Endodermal cell (in vitro differentiated cells): ENCODE results near the gene RASAL2. TPM values are rescaled to one million over a fixed set of nuclear protein-coding genes. Genes with fewer than 3 reads are reported as not detected.

Experiments
- DNase-seq: peaks from one replicate; pipeline ENCODE4 v3.0.0-alpha.2; 2017
- H3K27ac ChIP-seq: 2 replicates; pipeline ENCODE4 v1.5.1; 2013; ENCODE audit warnings: mild to moderate bottlenecking, low read depth, low read length, moderate library complexity
- H3K27me3 ChIP-seq: 2 replicates; pipeline ENCODE4 v1.6.1; 2013; ENCODE audit warnings: mild to moderate bottlenecking, low read length, moderate library complexity; ENCODE audit not compliant: insufficient read depth, control insufficient read depth, poor library complexity, severe bottlenecking
- H3K36me3 ChIP-seq: 2 replicates; pipeline ENCODE4 v1.7.0; 2013; ENCODE audit warnings: mild to moderate bottlenecking, low read length, moderate library complexity; ENCODE audit not compliant: control insufficient read depth, insufficient read depth
- H3K4me1 ChIP-seq: one replicate; pipeline ENCODE4 v1.7.0; 2013; ENCODE audit warnings: low read length; ENCODE audit not compliant: control insufficient read depth, insufficient read depth
- H3K4me3 ChIP-seq: 2 replicates; pipeline ENCODE4 v1.5.1; 2013; ENCODE audit warnings: mild to moderate bottlenecking, low read length, moderate library complexity
- H3K9ac ChIP-seq: 2 replicates; pipeline ENCODE4 v1.6.1; 2013; ENCODE audit warnings: mild to moderate bottlenecking, low read length, moderate library complexity; ENCODE audit not compliant: poor library complexity, severe bottlenecking; ENCODE audit errors: extremely low read depth
- H3K9me3 ChIP-seq: 2 replicates; pipeline ENCODE4 v1.6.1; 2013; ENCODE audit warnings: mild to moderate bottlenecking, low read length, moderate library complexity; ENCODE audit not compliant: control insufficient read depth
- H3K27ac Mint-ChIP-seq: 2 replicates; pipeline ENCODE4 v1.8.0; 2020; ENCODE audit warnings: mixed read lengths
- H3K27me3 Mint-ChIP-seq: 2 replicates; pipeline ENCODE4 v1.8.0; 2021; ENCODE audit warnings: mild to moderate bottlenecking, mixed read lengths; ENCODE audit not compliant: insufficient read depth
- H3K36me3 Mint-ChIP-seq: 2 replicates; pipeline ENCODE4 v1.8.0; 2020; ENCODE audit warnings: low read depth, mixed read lengths
- H3K4me1 Mint-ChIP-seq: 2 replicates; pipeline ENCODE4 v1.8.0; 2020; ENCODE audit warnings: mixed read lengths
- H3K4me3 Mint-ChIP-seq: 2 replicates; pipeline ENCODE4 v1.8.0; 2020; ENCODE audit warnings: mild to moderate bottlenecking, moderate library complexity, mixed read lengths
- H3K9me3 Mint-ChIP-seq: 2 replicates; pipeline ENCODE4 v1.8.0; 2020; ENCODE audit warnings: mild to moderate bottlenecking, mixed read lengths
- whole genome bisulfite sequencing, 2 experiments: methylation state at CpG; one replicate each; pipeline versions ENCODE4 v1.1.5 to v1.1.7; 2013; ENCODE audit warnings: missing lambda C conversion rate in 2 of 2, mixed read lengths in 1 of 2; ENCODE audit not compliant: insufficient coverage in 1 of 2, insufficient read length in 1 of 2; 5-methylcytosine and 5-hydroxymethylcytosine counted together
- total RNA-seq, 2 donors: library from RNA; stranded (reverse); fragmentation: NEBNext Ultra II Directional in 1 of 2; extraction: Animal tissue kit (Norgen Biotek cat#: 25700) in 1 of 2; gene quantifications; 2 replicates in 1 of 2; 3 replicates in 1 of 2; pipeline ENCODE4 v1.2.1, GENCODE V29; 2021
- TF ChIP-seq, protein P1 (sequence below): fragments of 200-600 bp; sonication (generic); conservative IDR thresholded peaks from 2 replicates; pipeline ENCODE4 v1.5.0; 2021; ENCODE audit warnings: antibody characterized with exemption, mild to moderate bottlenecking

Gene RASAL2
- total RNA-seq, 2 donors from 2014 or later, result 21.8 to 22.1 TPM

DNA sequence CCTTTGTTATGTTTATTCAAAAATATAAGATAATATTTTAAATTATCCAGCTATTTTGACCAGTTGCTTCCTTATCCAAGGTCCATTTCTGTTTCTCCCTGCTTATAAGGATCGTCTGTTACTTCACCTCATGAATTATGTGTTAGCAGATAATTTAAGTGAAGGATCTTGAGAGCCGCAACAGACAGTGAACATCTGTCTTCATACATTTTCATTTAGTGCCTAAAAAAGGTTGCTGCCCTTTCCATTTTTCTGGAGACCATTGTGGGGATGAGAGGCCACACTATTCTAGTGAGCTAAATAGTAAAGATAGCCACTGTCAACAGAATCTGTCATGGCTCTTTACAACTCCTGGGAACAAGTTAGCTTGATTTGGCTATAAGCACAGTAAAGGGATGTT is 248.8 kb downstream of the RASAL2 start:
- Mint-ChIP-seq H3K27me3 (no peaks in the 10 kb centered on the region), H3K27ac (peak overlapping the region; percentile 79), H3K4me3 (no peak overlapping the region), H3K36me3 (no peaks in the 10 kb centered on the region), H3K9me3 (no peaks in the 10 kb centered on the region), H3K4me1 (peaks cover 46% of the 10 kb centered on the region)
- Histone ChIP-seq H3K27ac (peak overlapping the region; percentile 75), H3K4me1 (peaks cover 9% of the 10 kb centered on the region), H3K4me3 (peak overlapping the region; percentile 29), H3K9me3 (peaks cover 1% of the 10 kb centered on the region), H3K9ac (no peak overlapping the region), H3K36me3 (no peaks in the 10 kb centered on the region), H3K27me3 (no peaks in the 10 kb centered on the region)
- DNase-seq, result no peak
- WGBS, 2 experiments, result 33 to 93% methylated on average over 1 to 2 of the region's 2 CpGs
- TF ChIP-seq, protein P1, sequence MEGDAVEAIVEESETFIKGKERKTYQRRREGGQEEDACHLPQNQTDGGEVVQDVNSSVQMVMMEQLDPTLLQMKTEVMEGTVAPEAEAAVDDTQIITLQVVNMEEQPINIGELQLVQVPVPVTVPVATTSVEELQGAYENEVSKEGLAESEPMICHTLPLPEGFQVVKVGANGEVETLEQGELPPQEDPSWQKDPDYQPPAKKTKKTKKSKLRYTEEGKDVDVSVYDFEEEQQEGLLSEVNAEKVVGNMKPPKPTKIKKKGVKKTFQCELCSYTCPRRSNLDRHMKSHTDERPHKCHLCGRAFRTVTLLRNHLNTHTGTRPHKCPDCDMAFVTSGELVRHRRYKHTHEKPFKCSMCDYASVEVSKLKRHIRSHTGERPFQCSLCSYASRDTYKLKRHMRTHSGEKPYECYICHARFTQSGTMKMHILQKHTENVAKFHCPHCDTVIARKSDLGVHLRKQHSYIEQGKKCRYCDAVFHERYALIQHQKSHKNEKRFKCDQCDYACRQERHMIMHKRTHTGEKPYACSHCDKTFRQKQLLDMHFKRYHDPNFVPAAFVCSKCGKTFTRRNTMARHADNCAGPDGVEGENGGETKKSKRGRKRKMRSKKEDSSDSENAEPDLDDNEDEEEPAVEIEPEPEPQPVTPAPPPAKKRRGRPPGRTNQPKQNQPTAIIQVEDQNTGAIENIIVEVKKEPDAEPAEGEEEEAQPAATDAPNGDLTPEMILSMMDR, result no peak

DNA sequence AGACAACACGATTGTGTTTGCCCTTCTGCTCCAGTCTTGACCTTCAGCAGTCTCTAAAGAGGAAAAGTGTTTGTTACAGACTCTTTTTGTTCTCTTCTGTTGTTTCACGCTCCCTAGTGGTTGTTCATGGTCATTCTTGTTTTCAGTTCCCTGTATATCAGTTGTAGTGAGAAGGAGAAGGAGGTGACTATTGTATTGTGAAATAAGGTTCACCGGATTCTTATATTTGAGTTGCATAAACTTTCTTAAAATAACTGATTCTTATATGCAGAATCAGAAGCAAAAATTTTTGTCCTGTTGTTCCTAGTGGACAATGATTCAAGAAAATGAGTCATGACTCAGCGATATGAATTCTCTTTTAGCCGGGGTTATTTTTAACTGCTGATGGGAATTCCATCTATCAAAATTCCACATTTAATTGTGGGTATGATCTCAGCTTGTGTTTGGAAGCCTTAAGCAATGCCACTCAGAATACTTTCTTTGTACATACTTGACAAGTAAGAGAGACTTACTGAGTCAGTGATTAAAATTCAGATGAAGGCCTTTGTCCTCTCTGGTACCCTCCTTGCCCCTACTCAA is 250.7 kb downstream of the RASAL2 start:
- no peak overlapping the region for H3K4me3 Mint-ChIP-seq
- H3K4me1 Mint-ChIP-seq, result peaks cover 40% of the 10 kb centered on the region
- peak overlapping the region; percentile 94 for H3K27ac ChIP-seq

GRCh38 chr1:178345238-178345637 is 251.3 kb downstream of the RASAL2 start:
- Histone ChIP-seq H3K27me3 (no peaks in the 10 kb centered on the region), H3K9ac (no peak overlapping the region), H3K4me3 (no peak overlapping the region), H3K9me3 (peaks cover 5% of the 10 kb centered on the region), H3K4me1 (peaks cover 9% of the 10 kb centered on the region), H3K36me3 (no peaks in the 10 kb centered on the region), H3K27ac (peak overlapping the region; percentile 94)
- Mint-ChIP-seq H3K27ac (peak overlapping the region; percentile 68), H3K4me1 (peaks cover 38% of the 10 kb centered on the region), H3K27me3 (no peaks in the 10 kb centered on the region), H3K36me3 (no peaks in the 10 kb centered on the region), H3K4me3 (no peak overlapping the region), H3K9me3 (no peaks in the 10 kb centered on the region)
- no peak for DNase-seq
- TF ChIP-seq, protein P1, result no peak
- 77 to 93% methylated on average over 3 to 4 of the region's 4 CpGs for WGBS, 2 experiments

More for the DNA sequence above, 250.7 kb downstream of the RASAL2 start:
- Histone ChIP-seq H3K4me3 (no peak overlapping the region), H3K36me3 (no peaks in the 10 kb centered on the region), H3K4me1 (peaks cover 9% of the 10 kb centered on the region), H3K27me3 (no peaks in the 10 kb centered on the region), H3K9ac (no peak overlapping the region), H3K9me3 (peaks cover 5% of the 10 kb centered on the region)
- Mint-ChIP-seq H3K27ac (peak overlapping the region; percentile 72), H3K36me3 (no peaks in the 10 kb centered on the region), H3K9me3 (no peaks in the 10 kb centered on the region), H3K27me3 (no peaks in the 10 kb centered on the region)
- DNase-seq, result no peak
- 48 to 89% methylated on average over 1 to 5 of the region's 5 CpGs for WGBS, 2 experiments
- TF ChIP-seq, protein P1, result peak; percentile 80
